ENCODE results near the gene MOK. TPM values are rescaled to one million over a fixed set of nuclear protein-coding genes. Genes with fewer than 3 reads are reported as not detected.

Gene MOK
- total RNA-seq, 4 donors from 2014 or later: 13.0 to 25.4 (median 17.0) TPM

GRCh38 chr14:102348376-102348775 is 43.4 kb upstream of the MOK start:
- Histone ChIP-seq H3K36me3 (peaks cover 89% of the 10 kb centered on the region), H3K9me3 (no peaks in the 10 kb centered on the region)
- WGBS: 92% methylated on average over 15 of the region's 16 CpGs

GRCh38 chr14:102346645-102347044 is 41.7 kb upstream of the MOK start:
- DNase-seq (ENCODE audit: low spot score in 2 of 2): no peak
- Histone ChIP-seq H3K27ac (no peak overlapping the region), H3K36me3 (peaks cover 88% of the 10 kb centered on the region), H3K4me1 (peaks cover under 1% of the 10 kb centered on the region), H3K27me3 (no peaks in the 10 kb centered on the region), H3K9me3 (no peaks in the 10 kb centered on the region), H3K4me3 (no peak overlapping the region)
- 96% methylated on average over 4 of the region's 4 CpGs for WGBS
- no peak for TF ChIP-seq POLR2A (IDR thresholded peaks at IDR 0.05)
- no peak for TF ChIP-seq POLR2AphosphoS5 (IDR thresholded peaks at IDR 0.05)
- TF ChIP-seq EP300 (IDR thresholded peaks at IDR 0.05): no peak
- TF ChIP-seq CTCF (IDR thresholded peaks at IDR 0.05): no peak

More at GRCh38 chr14:102348376-102348775, 43.4 kb upstream of the MOK start:
- Histone ChIP-seq H3K4me1 (peaks cover 3% of the 10 kb centered on the region), H3K27me3 (no peaks in the 10 kb centered on the region), H3K27ac (no peak overlapping the region), H3K4me3 (no peak overlapping the region)
- no peak for TF ChIP-seq CTCF (IDR thresholded peaks at IDR 0.05)
- no peak for TF ChIP-seq EP300 (IDR thresholded peaks at IDR 0.05)
- no peak for TF ChIP-seq POLR2A (IDR thresholded peaks at IDR 0.05)
- TF ChIP-seq POLR2AphosphoS5 (IDR thresholded peaks at IDR 0.05): no peak
- DNase-seq (ENCODE audit: low spot score in 2 of 2): peak in 1 of 2 donors; percentile 50

GRCh38 chr14:102345232-102345631 is 40.3 kb upstream of the MOK start:
- no peak overlapping the region for H3K27ac ChIP-seq
- TF ChIP-seq EP300 (IDR thresholded peaks at IDR 0.05): no peak
- no peak for TF ChIP-seq CTCF (IDR thresholded peaks at IDR 0.05)
- TF ChIP-seq POLR2A (IDR thresholded peaks at IDR 0.05): no peak
- no peak for TF ChIP-seq POLR2AphosphoS5 (IDR thresholded peaks at IDR 0.05)
- H3K27me3 ChIP-seq: no peaks in the 10 kb centered on the region
- no peaks in the 10 kb centered on the region for H3K4me1 ChIP-seq
- peaks cover 96% of the 10 kb centered on the region for H3K36me3 ChIP-seq
- no peak for DNase-seq (ENCODE audit: low spot score in 2 of 2)
- WGBS: 84% methylated on average over 3 of the region's 3 CpGs
- H3K4me3 ChIP-seq: no peak overlapping the region
- no peaks in the 10 kb centered on the region for H3K9me3 ChIP-seq

- Histone ChIP-seq H3K36me3 (peaks cover 99% of the 10 kb centered on the region), H3K27ac (no peak overlapping the region), H3K4me1 (no peaks in the 10 kb centered on the region), H3K9me3 (no peaks in the 10 kb centered on the region), H3K27me3 (no peaks in the 10 kb centered on the region), H3K4me3 (no peak overlapping the region)
- DNase-seq (ENCODE audit: low spot score in 2 of 2): no peak
- 74% methylated on average over 5 of the region's 5 CpGs for WGBS
- TF ChIP-seq CTCF (IDR thresholded peaks at IDR 0.05): no peak
- no peak for TF ChIP-seq POLR2AphosphoS5 (IDR thresholded peaks at IDR 0.05)
- TF ChIP-seq EP300 (IDR thresholded peaks at IDR 0.05): no peak
- no peak for TF ChIP-seq POLR2A (IDR thresholded peaks at IDR 0.05)
These were observed 39.5 kb upstream of the MOK start for GRCh38 chr14:102344485-102344884.

GRCh38 chr14:102344084-102344483 is 39.1 kb upstream of the MOK start:
- H3K27me3 ChIP-seq: no peaks in the 10 kb centered on the region
- H3K36me3 ChIP-seq: peaks cover 99% of the 10 kb centered on the region
- 85% methylated on average over 7 of the region's 7 CpGs for WGBS
- no peaks in the 10 kb centered on the region for H3K9me3 ChIP-seq
- no peak for DNase-seq (ENCODE audit: low spot score in 2 of 2)
- no peak overlapping the region for H3K27ac ChIP-seq
- no peak overlapping the region for H3K4me3 ChIP-seq
- H3K4me1 ChIP-seq: no peaks in the 10 kb centered on the region
- no peak for TF ChIP-seq POLR2A (IDR thresholded peaks at IDR 0.05)
- TF ChIP-seq CTCF (IDR thresholded peaks at IDR 0.05): no peak
- TF ChIP-seq POLR2AphosphoS5 (IDR thresholded peaks at IDR 0.05): no peak
